ENCODE data around the gene SBF1. TPM values are rescaled to one million over a fixed set of nuclear protein-coding genes. Genes with fewer than 3 reads are reported as not detected.

The SBF1 gene
- polyA plus RNA-seq, 1 of the 3 experiments (the other 2 are of a cell fraction): 29.1 TPM

DNA sequence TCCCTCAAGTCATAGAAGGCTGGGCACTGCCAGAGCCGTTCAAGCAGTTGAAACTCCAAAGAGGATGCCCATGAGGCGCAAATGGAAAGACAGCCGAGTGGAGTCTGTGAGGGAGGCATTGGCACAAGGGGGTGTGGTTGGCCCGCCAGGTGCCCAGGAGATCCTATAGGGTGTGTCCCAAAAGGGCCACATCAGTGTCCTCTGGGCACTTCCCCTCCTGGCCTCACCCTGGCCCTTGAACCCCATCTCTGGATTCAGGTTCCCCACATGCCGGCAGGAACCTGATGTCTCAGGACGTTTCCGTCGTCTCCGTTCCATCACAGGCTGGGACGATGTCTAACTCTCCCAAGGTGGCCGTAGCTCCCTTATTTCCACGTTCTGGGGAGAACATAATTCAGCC lies 54.3 kb downstream of the SBF1 start (continued):
- TF ChIP-seq, protein P1, sequence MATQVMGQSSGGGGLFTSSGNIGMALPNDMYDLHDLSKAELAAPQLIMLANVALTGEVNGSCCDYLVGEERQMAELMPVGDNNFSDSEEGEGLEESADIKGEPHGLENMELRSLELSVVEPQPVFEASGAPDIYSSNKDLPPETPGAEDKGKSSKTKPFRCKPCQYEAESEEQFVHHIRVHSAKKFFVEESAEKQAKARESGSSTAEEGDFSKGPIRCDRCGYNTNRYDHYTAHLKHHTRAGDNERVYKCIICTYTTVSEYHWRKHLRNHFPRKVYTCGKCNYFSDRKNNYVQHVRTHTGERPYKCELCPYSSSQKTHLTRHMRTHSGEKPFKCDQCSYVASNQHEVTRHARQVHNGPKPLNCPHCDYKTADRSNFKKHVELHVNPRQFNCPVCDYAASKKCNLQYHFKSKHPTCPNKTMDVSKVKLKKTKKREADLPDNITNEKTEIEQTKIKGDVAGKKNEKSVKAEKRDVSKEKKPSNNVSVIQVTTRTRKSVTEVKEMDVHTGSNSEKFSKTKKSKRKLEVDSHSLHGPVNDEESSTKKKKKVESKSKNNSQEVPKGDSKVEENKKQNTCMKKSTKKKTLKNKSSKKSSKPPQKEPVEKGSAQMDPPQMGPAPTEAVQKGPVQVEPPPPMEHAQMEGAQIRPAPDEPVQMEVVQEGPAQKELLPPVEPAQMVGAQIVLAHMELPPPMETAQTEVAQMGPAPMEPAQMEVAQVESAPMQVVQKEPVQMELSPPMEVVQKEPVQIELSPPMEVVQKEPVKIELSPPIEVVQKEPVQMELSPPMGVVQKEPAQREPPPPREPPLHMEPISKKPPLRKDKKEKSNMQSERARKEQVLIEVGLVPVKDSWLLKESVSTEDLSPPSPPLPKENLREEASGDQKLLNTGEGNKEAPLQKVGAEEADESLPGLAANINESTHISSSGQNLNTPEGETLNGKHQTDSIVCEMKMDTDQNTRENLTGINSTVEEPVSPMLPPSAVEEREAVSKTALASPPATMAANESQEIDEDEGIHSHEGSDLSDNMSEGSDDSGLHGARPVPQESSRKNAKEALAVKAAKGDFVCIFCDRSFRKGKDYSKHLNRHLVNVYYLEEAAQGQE (IDR thresholded peaks at IDR 0.05; ENCODE audit: low read depth, low read length): no peak
- TF ChIP-seq RXRA (IDR thresholded peaks at IDR 0.05; ENCODE audit: borderline replicate concordance, low read depth) (no peak), FOXJ3 (CRISPR knock-in tag; IDR thresholded peaks at IDR 0.05) (no peak), EP300 (IDR thresholded peaks at IDR 0.05; ENCODE audit: borderline replicate concordance in 1 of 2, low read depth in 1 of 2, low read length in 1 of 2) (no peak)

DNA sequence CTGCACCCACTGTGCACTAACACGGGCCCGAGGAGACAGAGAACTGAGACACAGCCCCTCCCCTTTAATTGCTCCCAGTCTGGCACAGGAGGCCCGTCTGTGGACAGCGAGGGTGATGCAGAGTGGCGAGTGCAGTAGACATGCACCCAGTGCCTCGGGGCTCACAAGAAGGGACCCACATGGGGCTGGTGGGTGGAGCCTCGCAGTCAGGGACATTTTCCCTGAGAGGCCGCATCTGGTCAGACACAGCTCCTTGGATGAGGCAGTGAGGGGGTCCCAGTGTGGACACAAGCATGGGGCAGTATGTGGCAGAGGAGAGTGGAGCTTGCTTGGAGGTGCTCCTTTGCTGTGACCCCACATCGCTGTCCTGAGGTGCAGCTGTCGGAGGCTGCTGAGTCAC lies 54.8 kb downstream of the SBF1 start:
- POLR2A ChIA-PET: interaction anchor here (0.5 kb wide), 1 partner anchor 39 kb away, joined by 4 read pairs; no protein-coding TSS in a partner anchor
- DNase-seq: no peak

More for the DNA sequence above, 54.8 kb downstream of the SBF1 start:
- Histone ChIP-seq H3K9ac (no peak overlapping the region), H4K20me1 (ENCODE audit: insufficient read depth) (no peaks in the 10 kb centered on the region), H2AFZ (ENCODE audit: low read depth) (no peak overlapping the region), H3K4me1 (ENCODE audit: control insufficient read depth in 1 of 2, insufficient read depth in 2 of 2, low read depth in 1 of 2, low read length in 1 of 2) (no peaks in the 10 kb centered on the region), H3K4me3 (ENCODE audit: low read depth in 2 of 2, low read length in 1 of 2) (no peak overlapping the region), H3K27me3 (ENCODE audit: insufficient read depth) (no peaks in the 10 kb centered on the region), H3K9me3 (no peaks in the 10 kb centered on the region), H3K9me2 (no peaks in the 10 kb centered on the region), H3K4me2 (no peak overlapping the region), H3K79me2 (ENCODE audit: insufficient read depth) (no peaks in the 10 kb centered on the region), H3F3A (replicated peaks; ENCODE audit: insufficient read depth) (no peaks in the 10 kb centered on the region), H3K36me3 (replicated peaks in 1 of 2; ENCODE audit: control insufficient read depth in 1 of 2, insufficient read depth in 2 of 2, low read length in 1 of 2) (peaks cover 46 to 75% of the 10 kb centered on the region in 2 experiments), H3K27ac (ENCODE audit: low read depth in 2 of 2, low read length in 1 of 2) (no peak overlapping the region)
- WGBS (ENCODE audit: low lambda C conversion rate): 86% methylated on average over 7 of the region's 10 CpGs
- CTCF ChIA-PET: no interaction called here
- TF ChIP-seq POLR2AphosphoS5 (IDR thresholded peaks at IDR 0.05; ENCODE audit: low read depth, low read length) (no peak), EZH2phosphoT487 (IDR thresholded peaks at IDR 0.05; ENCODE audit: borderline replicate concordance, low read depth) (no peak), TCF12 (IDR thresholded peaks at IDR 0.05) (no peak), NRF1 (IDR thresholded peaks at IDR 0.05; ENCODE audit: low read depth, low read length) (no peak), JUND (IDR thresholded peaks at IDR 0.05) (no peak), GABPA (IDR thresholded peaks at IDR 0.05; ENCODE audit: low read depth) (no peak), FOXM1 (IDR thresholded peaks at IDR 0.05; ENCODE audit: low read depth) (no peak), MEF2A (IDR thresholded peaks at IDR 0.05; ENCODE audit: borderline replicate concordance, low read depth) (no peak), FOSL2 (IDR thresholded peaks at IDR 0.05; ENCODE audit: borderline replicate concordance, low read depth) (no peak), GATA2 (CRISPR knock-in tag; IDR thresholded peaks at IDR 0.05) (no peak), SMC3 (IDR thresholded peaks at IDR 0.05; ENCODE audit: low read depth, low read length) (no peak), TAF1 (IDR thresholded peaks at IDR 0.05; ENCODE audit: borderline replicate concordance, low read depth, low read length) (no peak), CHD2 (IDR thresholded peaks at IDR 0.05; ENCODE audit: low read length, partially characterized antibody) (no peak), MXI1 (IDR thresholded peaks at IDR 0.05; ENCODE audit: low read depth, low read length) (no peak), FOXJ3 (CRISPR knock-in tag; IDR thresholded peaks at IDR 0.05) (no peak)
- TF ChIP-seq, protein P2, sequence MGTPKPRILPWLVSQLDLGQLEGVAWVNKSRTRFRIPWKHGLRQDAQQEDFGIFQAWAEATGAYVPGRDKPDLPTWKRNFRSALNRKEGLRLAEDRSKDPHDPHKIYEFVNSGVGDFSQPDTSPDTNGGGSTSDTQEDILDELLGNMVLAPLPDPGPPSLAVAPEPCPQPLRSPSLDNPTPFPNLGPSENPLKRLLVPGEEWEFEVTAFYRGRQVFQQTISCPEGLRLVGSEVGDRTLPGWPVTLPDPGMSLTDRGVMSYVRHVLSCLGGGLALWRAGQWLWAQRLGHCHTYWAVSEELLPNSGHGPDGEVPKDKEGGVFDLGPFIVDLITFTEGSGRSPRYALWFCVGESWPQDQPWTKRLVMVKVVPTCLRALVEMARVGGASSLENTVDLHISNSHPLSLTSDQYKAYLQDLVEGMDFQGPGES (IDR thresholded peaks at IDR 0.05; ENCODE audit: low read depth, low read length): no peak
- TF ChIP-seq, protein P3, sequence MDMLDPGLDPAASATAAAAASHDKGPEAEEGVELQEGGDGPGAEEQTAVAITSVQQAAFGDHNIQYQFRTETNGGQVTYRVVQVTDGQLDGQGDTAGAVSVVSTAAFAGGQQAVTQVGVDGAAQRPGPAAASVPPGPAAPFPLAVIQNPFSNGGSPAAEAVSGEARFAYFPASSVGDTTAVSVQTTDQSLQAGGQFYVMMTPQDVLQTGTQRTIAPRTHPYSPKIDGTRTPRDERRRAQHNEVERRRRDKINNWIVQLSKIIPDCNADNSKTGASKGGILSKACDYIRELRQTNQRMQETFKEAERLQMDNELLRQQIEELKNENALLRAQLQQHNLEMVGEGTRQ (IDR thresholded peaks at IDR 0.05; ENCODE audit: borderline replicate concordance, low read depth, low read length): no peak

Measured in SK-N-SH (cell line).